ENCODE data around the gene WAPL.

WAPL gene

GRCh38 chr10:86388119-86388704 lies 133.4 kb downstream of the WAPL start:
- DNase-seq: no peak

- no peak for DNase-seq
Observed at GRCh38 chr10:86387178-86387794, 134.3 kb downstream of the WAPL start.

GRCh38 chr10:86385806-86386205 lies 135.8 kb downstream of the WAPL start:
- no peak for DNase-seq
